Keratinocyte (primary cell): ENCODE measurements around the gene MOSMO.

Experiments used
- EZH2 ChIP-seq: IDR thresholded peaks from one replicate; pipeline ENCODE4 v1.6.1; 2012; ENCODE audit warnings: inconsistent platforms, mild to moderate bottlenecking, low read length, moderate library complexity
- TF ChIP-seq, protein P1 (sequence below), 3 experiments: IDR thresholded peaks in 1 of 3; conservative IDR thresholded peaks in 1 of 3; optimal IDR thresholded peaks in 1 of 3; 2 replicates in 2 of 3; 3 replicates in 1 of 3; pipeline versions ENCODE3 to v1.5.1; 2011; ENCODE audit warnings: low read length in 3 of 3, mild to moderate bottlenecking in 3 of 3, moderate library complexity in 2 of 3, control low read depth in 1 of 3, inconsistent platforms in 1 of 3; ENCODE audit not compliant: insufficient read depth in 2 of 3; ENCODE audit errors: extremely low read depth in 1 of 3

GRCh38 chr16:21959050-21959449, 48.9 kb upstream of the MOSMO start:
- no peak for TF ChIP-seq EZH2
- TF ChIP-seq, protein P1, sequence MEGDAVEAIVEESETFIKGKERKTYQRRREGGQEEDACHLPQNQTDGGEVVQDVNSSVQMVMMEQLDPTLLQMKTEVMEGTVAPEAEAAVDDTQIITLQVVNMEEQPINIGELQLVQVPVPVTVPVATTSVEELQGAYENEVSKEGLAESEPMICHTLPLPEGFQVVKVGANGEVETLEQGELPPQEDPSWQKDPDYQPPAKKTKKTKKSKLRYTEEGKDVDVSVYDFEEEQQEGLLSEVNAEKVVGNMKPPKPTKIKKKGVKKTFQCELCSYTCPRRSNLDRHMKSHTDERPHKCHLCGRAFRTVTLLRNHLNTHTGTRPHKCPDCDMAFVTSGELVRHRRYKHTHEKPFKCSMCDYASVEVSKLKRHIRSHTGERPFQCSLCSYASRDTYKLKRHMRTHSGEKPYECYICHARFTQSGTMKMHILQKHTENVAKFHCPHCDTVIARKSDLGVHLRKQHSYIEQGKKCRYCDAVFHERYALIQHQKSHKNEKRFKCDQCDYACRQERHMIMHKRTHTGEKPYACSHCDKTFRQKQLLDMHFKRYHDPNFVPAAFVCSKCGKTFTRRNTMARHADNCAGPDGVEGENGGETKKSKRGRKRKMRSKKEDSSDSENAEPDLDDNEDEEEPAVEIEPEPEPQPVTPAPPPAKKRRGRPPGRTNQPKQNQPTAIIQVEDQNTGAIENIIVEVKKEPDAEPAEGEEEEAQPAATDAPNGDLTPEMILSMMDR (optimal IDR thresholded peaks at IDR 0.05 in 1 of 3, IDR thresholded peaks at IDR 0.05 in 1 of 3, conservative IDR thresholded peaks at IDR 0.05 in 1 of 3; ENCODE audit: extremely low read depth in 1 of 3, insufficient read depth in 2 of 3, low read length in 3 of 3), result no peak
